Activated T-helper 1 cell treated with Interleukin-2 at 50 U/mL for 16 hours (primary cell): ENCODE data around the gene RNF112.

Source experiments
- DNase-seq: peaks from one replicate; pipeline ENCODE4 v3.0.0-alpha.2; 2020; ENCODE audit warnings: low read depth

The RNF112 gene

GRCh38 chr17:19374136-19374535, 36.9 kb upstream of the RNF112 start:
- DNase-seq, result no peak

DNA sequence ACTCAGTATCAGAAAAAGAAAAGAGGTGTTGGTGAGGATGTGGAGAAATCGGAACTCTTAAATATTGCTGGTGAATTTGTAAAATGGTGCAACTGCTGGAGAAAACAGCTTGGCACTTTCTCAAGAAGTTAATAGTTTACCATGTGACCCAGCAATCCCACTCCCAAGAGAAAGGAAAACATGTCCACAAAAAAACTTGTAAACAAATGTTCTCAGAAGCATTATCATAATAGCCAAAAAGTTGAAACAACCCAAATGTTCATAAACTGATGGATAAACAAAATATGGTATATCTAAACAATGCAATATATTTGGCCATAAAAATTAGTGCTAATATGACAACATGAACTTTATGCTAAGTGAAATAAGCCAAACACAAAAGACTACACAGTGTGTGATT, 35.3 kb upstream of the RNF112 start:
- DNase-seq, result no peak

DNA sequence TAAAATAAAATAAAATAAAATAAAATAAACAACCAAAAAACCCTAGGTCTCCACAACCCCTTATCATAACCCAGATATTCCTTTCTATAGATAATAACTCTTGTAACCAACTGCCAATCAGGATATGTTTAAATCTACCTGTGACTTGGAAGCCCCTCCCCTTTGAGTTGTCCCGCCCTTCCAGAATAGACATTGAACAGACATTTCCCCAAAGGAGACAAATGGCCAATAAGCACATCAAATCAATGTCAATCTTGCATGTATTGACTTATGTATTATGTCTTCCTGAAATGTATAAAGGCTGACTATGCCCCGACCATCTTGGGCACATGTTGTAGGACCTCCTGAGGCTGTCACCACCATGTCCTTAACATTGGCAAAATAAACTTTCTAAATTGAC, 34.2 kb upstream of the RNF112 start:
- no peak for DNase-seq

DNA sequence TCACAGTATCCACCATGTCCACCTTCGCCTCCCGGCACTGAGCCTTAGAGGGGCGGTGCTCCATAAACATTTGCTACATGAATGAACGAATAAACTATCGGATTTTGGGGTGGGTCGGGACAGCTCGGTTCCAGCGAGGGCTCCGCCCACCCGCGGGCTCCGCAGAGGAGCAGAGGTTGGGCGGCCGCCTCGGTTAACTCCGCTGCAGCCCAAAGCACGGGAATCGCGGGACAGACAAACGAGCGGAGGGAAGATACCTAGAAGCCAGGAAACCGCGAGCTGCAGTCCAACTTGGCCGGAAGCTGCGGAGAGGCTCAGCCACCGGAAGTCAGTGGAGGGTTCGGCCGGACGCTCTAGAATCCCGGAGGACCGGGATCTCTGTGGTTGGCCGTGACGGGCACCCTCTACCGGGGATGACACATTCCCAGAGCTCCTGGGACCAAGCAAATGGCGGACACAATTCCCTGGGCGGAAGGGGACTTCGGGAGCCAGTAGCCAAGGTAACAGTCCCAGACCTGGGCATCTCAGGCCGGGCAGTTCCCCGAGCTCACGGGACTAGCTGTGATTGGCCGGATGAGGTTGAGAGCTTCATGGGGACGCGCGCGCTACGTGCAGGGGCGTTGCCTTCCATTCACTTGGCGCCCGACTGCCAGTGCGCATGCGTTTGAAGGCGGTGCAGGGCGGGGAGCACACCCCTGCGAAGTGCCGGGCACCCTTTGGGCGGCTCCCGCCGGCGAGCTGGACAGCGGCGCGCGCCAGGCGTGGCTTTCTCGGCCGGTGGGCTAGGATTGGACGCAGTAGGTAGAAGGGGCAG, 33.2 kb upstream of the RNF112 start:
- DNase-seq, result peak; percentile 91

DNA sequence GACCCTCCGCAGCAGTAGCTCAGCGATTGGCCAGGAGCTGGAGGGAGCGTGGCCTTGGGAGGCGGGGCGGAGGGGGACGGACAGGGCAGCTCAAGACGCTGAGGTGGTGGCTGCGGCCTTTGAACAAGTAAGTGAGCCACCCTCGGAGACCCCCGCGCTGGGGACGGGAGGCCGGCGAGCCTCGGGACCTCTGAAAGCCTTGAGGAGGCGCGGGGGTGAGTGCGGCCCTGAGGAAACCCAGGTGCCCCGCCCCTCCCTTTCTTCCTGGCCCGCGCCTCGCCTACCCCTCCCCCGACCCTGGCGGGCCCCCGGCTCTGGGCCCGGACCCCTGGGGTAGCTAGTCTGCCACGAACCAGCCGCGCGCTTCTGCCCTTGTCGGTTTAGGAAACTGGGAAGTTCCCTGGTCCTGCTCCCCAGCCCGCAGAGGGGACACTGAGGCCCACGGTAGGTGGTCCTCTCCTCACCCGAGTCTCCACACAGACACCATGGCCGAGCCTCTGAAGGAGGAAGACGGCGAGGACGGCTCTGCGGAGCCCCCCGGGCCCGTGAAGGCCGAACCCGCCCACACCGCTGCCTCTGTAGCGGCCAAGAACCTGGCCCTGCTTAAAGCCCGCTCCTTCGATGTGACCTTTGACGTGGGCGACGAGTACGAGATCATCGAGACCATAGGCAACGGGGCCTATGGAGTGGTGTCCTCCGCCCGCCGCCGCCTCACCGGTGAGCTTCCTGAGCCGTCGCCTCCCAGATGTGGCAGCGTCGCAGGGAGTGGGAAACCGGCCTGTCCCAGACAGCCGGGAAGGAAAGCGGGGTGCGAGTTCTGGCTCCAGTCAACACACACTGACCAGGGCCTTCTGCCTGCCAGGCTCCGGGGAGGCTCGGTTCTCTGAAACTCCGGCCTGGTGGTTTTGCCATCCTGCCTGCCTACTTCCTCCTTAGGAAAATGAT, 32.3 kb upstream of the RNF112 start, which contains the start of gene MAPK7:
Gene MAPK7, plus strand, starts transcription at position 83 of the 945 bp plus-strand sequence. Its CDS starts 403 bp downstream, at position 486.
- no peak for DNase-seq

- DNase-seq, result no peak
Observed at GRCh38 chr17:19379361-19380065, 31.5 kb upstream of the RNF112 start.

GRCh38 chr17:19380481-19381301, 30.3 kb upstream of the RNF112 start:
- no peak for DNase-seq

DNA sequence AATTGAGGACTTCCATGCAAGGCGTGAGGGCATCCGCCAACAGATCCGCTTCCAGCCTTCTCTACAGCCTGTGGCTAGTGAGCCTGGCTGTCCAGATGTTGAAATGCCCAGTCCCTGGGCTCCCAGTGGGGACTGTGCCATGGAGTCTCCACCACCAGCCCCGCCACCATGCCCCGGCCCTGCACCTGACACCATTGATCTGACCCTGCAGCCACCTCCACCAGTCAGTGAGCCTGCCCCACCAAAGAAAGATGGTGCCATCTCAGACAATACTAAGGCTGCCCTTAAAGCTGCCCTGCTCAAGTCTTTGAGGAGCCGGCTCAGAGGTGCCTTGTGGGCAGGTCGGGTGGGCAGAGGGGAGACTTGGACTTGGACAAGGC, 29.7 kb upstream of the RNF112 start:
- DNase-seq, result no peak

GRCh38 chr17:19381741-19382444, 29.1 kb upstream of the RNF112 start:
- DNase-seq, result no peak

DNA sequence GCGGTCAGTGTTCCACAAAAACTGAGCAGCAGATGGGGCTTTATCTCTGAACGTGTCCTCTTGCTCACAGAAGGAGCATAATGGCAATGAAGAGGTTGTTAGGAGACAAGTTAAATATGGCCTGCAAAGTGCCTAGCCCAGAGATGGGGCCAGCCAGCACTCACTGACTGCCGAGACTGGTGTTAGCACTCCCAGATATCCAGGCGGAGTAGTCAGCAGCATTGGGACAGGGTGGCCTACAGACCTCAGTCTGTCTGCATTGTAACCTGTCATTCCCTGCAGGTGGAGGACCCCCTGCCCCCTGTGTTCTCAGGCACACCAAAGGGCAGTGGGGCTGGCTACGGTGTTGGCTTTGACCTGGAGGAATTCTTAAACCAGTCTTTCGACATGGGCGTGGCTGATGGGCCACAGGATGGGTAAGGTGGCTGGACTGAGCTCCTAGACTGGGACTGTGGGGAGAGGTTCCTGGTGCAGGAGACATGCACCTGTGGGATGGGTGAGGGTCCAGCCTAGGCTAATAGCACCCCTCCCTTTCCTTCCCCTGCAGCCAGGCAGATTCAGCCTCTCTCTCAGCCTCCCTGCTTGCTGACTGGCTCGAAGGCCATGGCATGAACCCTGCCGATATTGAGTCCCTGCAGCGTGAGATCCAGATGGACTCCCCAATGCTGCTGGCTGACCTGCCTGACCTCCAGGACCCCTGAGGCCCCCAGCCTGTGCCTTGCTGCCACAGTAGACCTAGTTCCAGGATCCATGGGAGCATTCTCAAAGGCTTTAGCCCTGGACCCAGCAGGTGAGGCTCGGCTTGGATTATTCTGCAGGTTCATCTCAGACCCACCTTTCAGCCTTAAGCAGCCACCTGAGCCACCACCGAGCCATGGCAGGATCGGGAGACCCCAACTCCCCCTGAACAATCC, 28.2 kb upstream of the RNF112 start:
- DNase-seq, result no peak

GRCh38 chr17:19383681-19384470, 27.2 kb upstream of the RNF112 start:
- no peak for DNase-seq

- no peak for DNase-seq
Observed at GRCh38 chr17:19384723-19385391, 26.2 kb upstream of the RNF112 start.

- no peak for DNase-seq
Observed at GRCh38 chr17:19385521-19385983, 25.5 kb upstream of the RNF112 start.

DNA sequence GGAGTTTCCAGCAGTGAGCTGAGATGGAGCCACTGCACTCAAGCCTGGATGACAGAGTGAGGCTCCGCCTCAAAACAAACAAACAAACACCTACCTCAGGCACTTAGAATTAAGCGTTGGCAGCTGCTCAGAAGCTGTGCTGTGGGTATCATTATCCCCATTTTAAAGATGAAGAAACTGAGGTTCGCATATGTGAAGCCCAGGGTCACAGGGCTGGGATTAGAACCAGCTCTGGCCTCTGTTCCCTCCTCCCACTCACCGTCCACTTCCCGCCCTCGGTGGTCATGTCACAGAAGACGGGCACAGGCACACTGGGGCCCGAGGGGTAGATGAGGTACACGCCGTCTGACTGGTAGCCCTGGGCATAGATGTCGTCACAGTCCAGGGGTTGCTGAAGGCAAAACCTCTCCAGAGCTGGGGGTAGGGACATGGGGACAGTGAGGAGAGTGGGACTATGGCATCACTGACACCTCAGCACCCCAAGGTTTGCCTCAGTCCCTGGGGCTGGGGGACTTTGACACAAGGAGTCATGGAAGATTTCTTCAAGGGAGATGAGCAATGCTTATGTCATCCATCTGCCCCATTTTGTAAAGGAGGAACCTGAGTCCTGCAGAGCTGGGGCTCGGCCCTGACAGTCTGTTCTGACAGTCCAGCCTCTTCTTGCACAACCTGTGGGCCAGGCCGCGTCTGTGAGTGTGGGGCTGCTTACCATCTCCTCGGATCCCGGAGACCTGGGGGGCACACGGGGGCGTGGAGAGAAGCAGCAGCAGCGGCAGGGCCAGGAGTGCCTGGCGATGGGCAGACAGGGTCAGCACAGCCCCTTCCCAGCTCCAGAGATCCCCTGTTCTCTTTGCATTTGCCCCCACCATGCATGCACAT, 24.7 kb upstream of the RNF112 start:
- no peak for DNase-seq

- no peak for DNase-seq
Observed at GRCh38 chr17:19386974-19387920, 23.8 kb upstream of the RNF112 start, which contains the start of gene MFAP4. Gene MFAP4 (minus strand): TSS chr17:19387190. CDS start chr17:19387155, 35 bp downstream.
